Natural killer cell treated with Interleukin-12 subunit alpha and Interleukin-12 subunit beta and Interleukin-15 and Interleukin-18, amount 100 ng/mL, for 72 hours (primary cell): ENCODE results near the gene ATG9A. TPM values are rescaled to one million over a fixed set of nuclear protein-coding genes. Genes with fewer than 3 reads are reported as not detected.

Experiments used
- ATAC-seq, 2 donors: fragments of 150-1000 bp; cut with Tn5 transposase in 1 of 2; sonication (Bioruptor Pico), chemical (Tn5 transposase) in 1 of 2; 2 replicates each; pipeline ENCODE4 v1.10.0; 2021
- DNase-seq: peaks from one replicate; pipeline ENCODE4 v3.0.0; 2022; ENCODE audit warnings: low spot score
- H3K27ac Mint-ChIP-seq, 2 donors: 1 replicate in 1 of 2; 2 replicates in 1 of 2; pipeline ENCODE4 v1.8.0; 2022; ENCODE audit warnings: mixed read lengths in 2 of 2, mild to moderate bottlenecking in 1 of 2, moderate library complexity in 1 of 2
- H3K27me3 Mint-ChIP-seq, 2 donors: 1 replicate in 1 of 2; 2 replicates in 1 of 2; pipeline ENCODE4 v1.8.0; 2022; ENCODE audit warnings: mixed read lengths in 2 of 2
- H3K36me3 Mint-ChIP-seq: one replicate; pipeline ENCODE4 v1.8.0; 2022; ENCODE audit warnings: mixed read lengths
- H3K4me1 Mint-ChIP-seq, 2 donors: 1 replicate in 1 of 2; 2 replicates in 1 of 2; pipeline ENCODE4 v1.8.0; 2022; ENCODE audit warnings: low read depth in 2 of 2, mixed read lengths in 2 of 2, mild to moderate bottlenecking in 1 of 2
- H3K4me3 Mint-ChIP-seq: one replicate; pipeline ENCODE4 v1.8.0; 2022; ENCODE audit warnings: mixed read lengths
- H3K9me3 Mint-ChIP-seq: 2 replicates; pipeline ENCODE4 v1.8.0; 2022; ENCODE audit warnings: mixed read lengths
- total RNA-seq, 2 donors: library from RNA; stranded (reverse); gene quantifications; one replicate each; pipeline ENCODE4 v1.2.3, GENCODE V29; 2022

Gene ATG9A
- total RNA-seq, 2 donors from 2014 or later = 43.0 to 52.7 TPM

GRCh38 chr2:219221957-219222518 is 7.4 kb downstream of the ATG9A start:
- Mint-ChIP-seq H3K4me1 (peaks cover 16 to 31% of the 10 kb centered on the region in 2 donors), H3K27ac (no peak overlapping the region), H3K27me3 (no peaks in the 10 kb centered on the region), H3K9me3 (no peaks in the 10 kb centered on the region), H3K36me3 (peaks cover 12% of the 10 kb centered on the region), H3K4me3 (no peak overlapping the region)
- DNase-seq (no peak), ATAC-seq (no peak)

- H3K27ac Mint-ChIP-seq = no peak overlapping the region
- DNase-seq = no peak
- H3K4me1 Mint-ChIP-seq = peaks cover 9 to 30% of the 10 kb centered on the region in 2 donors
- H3K9me3 Mint-ChIP-seq = no peaks in the 10 kb centered on the region
- H3K36me3 Mint-ChIP-seq = peaks cover 6% of the 10 kb centered on the region
- no peak for ATAC-seq
- no peaks in the 10 kb centered on the region for H3K27me3 Mint-ChIP-seq
- H3K4me3 Mint-ChIP-seq = no peak overlapping the region
Measured at GRCh38 chr2:219220652-219221402, 8.6 kb downstream of the ATG9A start.

- no peaks in the 10 kb centered on the region for H3K9me3 Mint-ChIP-seq
- no peak overlapping the region for H3K4me3 Mint-ChIP-seq
- H3K36me3 Mint-ChIP-seq = peaks cover 6% of the 10 kb centered on the region
- DNase-seq = no peak
- H3K27ac Mint-ChIP-seq = no peak overlapping the region
- ATAC-seq = no peak
- peaks cover 8 to 25% of the 10 kb centered on the region in 2 donors for H3K4me1 Mint-ChIP-seq
- H3K27me3 Mint-ChIP-seq = no peaks in the 10 kb centered on the region
Measured at GRCh38 chr2:219219784-219220532, 9.5 kb downstream of the ATG9A start.

DNA sequence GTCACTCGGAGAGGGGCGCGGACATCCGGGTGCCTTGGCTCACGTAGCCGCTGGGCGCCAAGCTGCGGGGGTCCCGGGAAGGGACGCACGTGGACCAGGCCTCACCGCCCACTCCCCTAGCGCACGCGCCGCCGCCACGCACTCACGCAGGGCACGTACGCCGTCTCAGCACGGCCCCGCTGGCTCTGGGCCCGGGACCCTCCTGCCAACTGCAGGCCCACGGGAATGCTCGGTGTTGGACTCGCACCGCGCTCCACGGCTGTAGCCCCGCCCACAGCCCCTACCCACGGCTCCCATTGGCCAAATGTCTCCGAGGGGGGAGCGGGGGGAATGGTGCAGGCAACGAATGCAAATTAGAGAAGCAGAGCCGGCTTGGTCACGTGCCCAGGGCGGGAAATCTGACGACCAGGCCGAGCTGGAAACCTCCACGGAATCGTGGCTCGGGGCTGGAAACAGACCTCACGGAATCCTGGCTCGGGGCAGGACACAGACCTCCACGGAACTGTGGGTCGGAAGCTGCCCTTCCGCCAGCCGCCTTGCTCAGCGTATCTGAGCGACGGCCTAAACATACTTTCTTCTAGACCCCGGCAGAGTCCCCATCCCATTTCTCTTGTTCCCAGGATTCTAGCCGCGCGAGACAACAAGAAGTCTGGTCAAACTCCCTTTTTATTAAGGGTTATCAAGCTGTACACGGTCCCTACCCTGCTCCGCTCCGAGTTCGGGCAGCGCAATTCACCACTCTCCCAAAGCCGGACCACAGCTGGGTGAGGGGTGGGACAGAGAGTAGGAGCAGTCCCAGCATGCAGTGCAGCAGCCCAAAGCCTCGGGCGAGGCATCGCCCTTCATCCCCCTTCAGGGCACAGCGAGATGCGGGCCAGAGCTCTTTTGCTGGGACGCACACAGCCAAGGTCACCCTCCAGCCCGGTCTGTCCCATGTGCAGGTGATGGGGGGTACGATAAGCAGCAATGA is 10.4 kb downstream of the ATG9A start, which contains the start of gene ABCB6:
ABCB6 (minus strand) TSS at position 227 of the 970 bp plus-strand sequence. CDS start 285 bp downstream, outside the sequence.
- Mint-ChIP-seq H3K4me1 (peaks cover 4 to 25% of the 10 kb centered on the region in 2 donors), H3K4me3 (peak within 1 kb of the TSS; percentile 83), H3K27me3 (no peaks in the 10 kb centered on the region), H3K9me3 (no peaks in the 10 kb centered on the region), H3K27ac (peak within 1 kb of the TSS; percentile 57 to 85), H3K36me3 (peaks cover 6% of the 10 kb centered on the region)
- peak; percentile 90 for DNase-seq
- ATAC-seq = peak; percentile 81 to 93

- Mint-ChIP-seq H3K36me3 (peaks cover 6% of the 10 kb centered on the region), H3K4me3 (peak overlapping the region; percentile 83)
- DNase-seq = no peak
Measured at GRCh38 chr2:219218217-219218731, 11.2 kb downstream of the ATG9A start.

GRCh38 chr2:219216535-219216915 is 12.9 kb downstream of the ATG9A start:
- DNase-seq (no peak), ATAC-seq (no peak)
- Mint-ChIP-seq H3K27ac (no peak overlapping the region), H3K9me3 (no peaks in the 10 kb centered on the region), H3K27me3 (no peaks in the 10 kb centered on the region), H3K4me1 (peaks cover 4 to 21% of the 10 kb centered on the region in 2 donors), H3K4me3 (no peak overlapping the region), H3K36me3 (peaks cover 4% of the 10 kb centered on the region)

More at GRCh38 chr2:219218217-219218731, 11.2 kb downstream of the ATG9A start:
- Mint-ChIP-seq H3K4me1 (peaks cover 4 to 22% of the 10 kb centered on the region in 2 donors), H3K27ac (peak overlapping the region; percentile 57 to 85), H3K27me3 (no peaks in the 10 kb centered on the region), H3K9me3 (no peaks in the 10 kb centered on the region)
- ATAC-seq = peak; percentile 56 to 65

DNA sequence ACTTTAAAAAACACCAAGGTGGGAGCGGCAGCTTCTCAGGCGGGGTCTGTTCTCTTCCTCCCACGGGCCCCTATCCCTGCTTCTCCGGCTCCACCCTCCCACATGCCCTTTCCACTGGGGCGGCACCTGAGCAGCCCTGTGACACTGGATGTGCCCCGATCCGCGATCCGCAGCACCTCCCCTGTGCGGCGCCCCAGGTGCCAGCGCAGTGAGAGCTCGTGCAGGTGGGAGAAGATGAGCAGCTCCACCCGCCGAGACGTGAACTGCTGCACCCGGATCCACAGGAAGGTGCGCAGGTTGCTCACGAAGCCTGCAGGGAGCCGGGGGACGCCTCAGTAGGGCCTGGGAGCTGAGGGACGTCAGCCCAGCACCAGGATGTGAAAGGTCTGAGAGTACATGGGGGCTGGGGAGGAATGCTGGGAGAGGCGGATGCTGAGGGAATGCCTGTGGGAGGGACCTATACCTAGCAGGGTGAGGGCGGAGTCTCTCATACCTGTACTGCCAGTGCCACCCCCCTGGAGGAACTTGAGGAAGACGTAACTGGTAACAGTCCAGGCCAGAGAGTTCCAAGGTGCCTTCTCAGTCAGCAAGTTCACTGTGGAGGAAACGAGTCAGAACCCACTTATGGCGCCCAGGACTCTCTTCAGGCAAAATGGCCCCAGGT is 13.4 kb downstream of the ATG9A start:
- Mint-ChIP-seq H3K36me3 (no peaks in the 10 kb centered on the region), H3K4me3 (no peak overlapping the region), H3K27ac (no peak overlapping the region), H3K4me1 (peaks cover 4 to 26% of the 10 kb centered on the region in 2 donors), H3K9me3 (no peaks in the 10 kb centered on the region), H3K27me3 (no peaks in the 10 kb centered on the region)
- ATAC-seq (no peak), DNase-seq (no peak)

- Mint-ChIP-seq H3K27ac (peak overlapping the region in 1 of 2 donors; percentile 32), H3K4me1 (peaks cover 4 to 27% of the 10 kb centered on the region in 2 donors), H3K4me3 (no peak overlapping the region), H3K36me3 (no peaks in the 10 kb centered on the region), H3K9me3 (no peaks in the 10 kb centered on the region), H3K27me3 (no peaks in the 10 kb centered on the region)
- ATAC-seq (no peak), DNase-seq (no peak)
Measured at GRCh38 chr2:219214786-219215185, 14.7 kb downstream of the ATG9A start.

DNA sequence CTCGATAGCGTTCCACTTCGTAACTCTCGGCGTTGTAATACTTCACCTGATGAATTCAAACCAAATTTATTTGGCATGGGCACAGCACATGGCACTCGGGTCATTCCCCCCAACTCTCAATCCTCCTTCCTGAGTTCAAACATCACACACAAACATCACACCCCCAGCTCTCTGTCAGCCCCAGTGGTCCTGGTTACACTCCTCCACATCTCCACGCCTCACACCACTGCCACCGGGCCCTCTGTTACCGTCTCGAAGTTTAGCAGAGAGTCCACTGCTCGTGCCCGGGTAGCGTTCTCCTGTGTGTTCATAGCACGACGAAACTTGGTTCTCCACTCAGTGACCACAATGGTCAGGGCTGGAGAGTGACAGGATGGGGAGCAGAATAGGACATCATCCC is 15.3 kb downstream of the ATG9A start:
- H3K4me1 Mint-ChIP-seq = peaks cover 4 to 27% of the 10 kb centered on the region in 2 donors
- H3K9me3 Mint-ChIP-seq = no peaks in the 10 kb centered on the region
- no peaks in the 10 kb centered on the region for H3K27me3 Mint-ChIP-seq
- no peak overlapping the region for H3K27ac Mint-ChIP-seq
- ATAC-seq (no peak), DNase-seq (no peak)
- H3K4me3 Mint-ChIP-seq = no peak overlapping the region
- H3K36me3 Mint-ChIP-seq = no peaks in the 10 kb centered on the region

DNA sequence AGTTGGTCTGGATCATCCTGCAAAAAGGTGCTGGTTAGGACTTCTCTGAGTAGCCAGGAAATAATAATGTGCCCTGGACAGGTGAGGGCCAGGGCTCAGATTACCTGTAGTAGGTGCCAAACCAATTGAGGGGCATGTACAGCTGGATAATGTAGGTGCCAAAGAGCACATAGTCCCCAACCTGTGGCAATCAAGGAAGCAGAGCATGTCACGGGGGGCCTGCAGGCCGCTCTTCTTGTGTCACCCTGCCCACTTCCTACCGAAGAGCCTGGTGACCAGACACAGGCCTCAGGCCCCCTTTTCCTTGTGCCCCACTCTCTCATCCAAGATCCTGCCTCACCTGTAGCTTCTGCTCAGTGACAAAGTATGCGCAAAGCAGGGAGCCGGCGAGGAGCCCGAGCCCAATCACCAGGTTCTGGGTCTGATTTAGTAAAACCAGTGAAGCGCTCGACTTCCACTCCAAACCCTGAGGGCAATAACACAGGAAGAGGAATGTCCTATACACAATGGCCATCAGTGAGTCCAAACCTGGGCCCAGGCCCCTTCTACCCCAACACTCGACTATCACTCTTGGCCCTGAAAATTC is 15.9 kb downstream of the ATG9A start:
- Mint-ChIP-seq H3K27ac (no peak overlapping the region), H3K4me1 (peaks cover 5 to 24% of the 10 kb centered on the region in 2 donors), H3K9me3 (no peaks in the 10 kb centered on the region), H3K4me3 (no peak overlapping the region), H3K27me3 (no peaks in the 10 kb centered on the region), H3K36me3 (no peaks in the 10 kb centered on the region)
- DNase-seq (no peak), ATAC-seq (no peak)

- Mint-ChIP-seq H3K27me3 (no peaks in the 10 kb centered on the region), H3K9me3 (no peaks in the 10 kb centered on the region), H3K36me3 (no peaks in the 10 kb centered on the region), H3K4me1 (peaks cover 10 to 26% of the 10 kb centered on the region in 2 donors), H3K27ac (no peak overlapping the region), H3K4me3 (no peak overlapping the region)
- ATAC-seq (no peak), DNase-seq (no peak)
Measured at GRCh38 chr2:219213026-219213415, 16.4 kb downstream of the ATG9A start.

- Mint-ChIP-seq H3K4me1 (peaks cover 20 to 23% of the 10 kb centered on the region in 2 donors), H3K4me3 (no peak overlapping the region), H3K9me3 (no peaks in the 10 kb centered on the region), H3K27ac (peak overlapping the region in 1 of 2 donors; percentile 62), H3K27me3 (no peaks in the 10 kb centered on the region), H3K36me3 (no peaks in the 10 kb centered on the region)
- no peak for ATAC-seq
- no peak for DNase-seq
Measured at GRCh38 chr2:219210886-219211362, 18.5 kb downstream of the ATG9A start.
